GM18499 (cell line): ENCODE data around the gene ULK3.

ENCODE experiments used
- ATAC-seq: cut with Tn5 transposase; IDR thresholded peaks from one replicate; pipeline ENCODE4 v1.9.1; 2021; ENCODE audit warnings: moderate number of reproducible peaks; ENCODE audit not compliant: insufficient read depth, unreplicated experiment

Gene ULK3

GRCh38 chr15:74788042-74788682 lies 54.8 kb downstream of the ULK3 start:
- ATAC-seq, result no peak

GRCh38 chr15:74787251-74788041 lies 55.5 kb downstream of the ULK3 start:
- no peak for ATAC-seq

GRCh38 chr15:74786551-74787165 lies 56.3 kb downstream of the ULK3 start:
- ATAC-seq, result no peak
